NCI-H1417 treated with DMSO at 0.1 percent for 48 hours (cell line): ENCODE data around the gene MAGI1.
"Not testable (repeated sequence)": the region's sequence is repeated elsewhere in the genome, so short reads cannot be mapped to it uniquely, and the experiment has no call there.

Experiments used
- DNase-seq: peaks from one replicate; lab custom pipeline; 2025; lab: John Stamatoyannopoulos, UW

Gene MAGI1

DNA sequence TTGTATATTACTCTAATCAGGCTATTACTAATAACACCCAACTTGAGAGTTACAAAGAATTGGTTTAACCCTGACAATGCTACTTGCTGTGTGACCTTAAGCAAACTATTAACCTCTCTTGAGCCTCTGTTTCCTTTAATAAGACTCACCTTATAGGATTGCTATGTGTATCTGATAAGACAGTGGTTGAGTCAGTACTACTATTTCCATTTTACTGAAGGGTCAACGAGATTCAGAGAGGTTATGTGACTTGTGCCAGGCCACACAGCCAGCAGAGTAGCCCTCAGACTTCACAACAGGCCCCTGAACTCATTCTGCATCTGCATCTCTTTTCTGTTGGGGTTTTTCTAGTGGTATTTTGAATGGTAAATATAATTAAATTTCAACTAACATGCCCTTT lies 420.1 kb downstream of the MAGI1 start:
- no peak for DNase-seq

DNA sequence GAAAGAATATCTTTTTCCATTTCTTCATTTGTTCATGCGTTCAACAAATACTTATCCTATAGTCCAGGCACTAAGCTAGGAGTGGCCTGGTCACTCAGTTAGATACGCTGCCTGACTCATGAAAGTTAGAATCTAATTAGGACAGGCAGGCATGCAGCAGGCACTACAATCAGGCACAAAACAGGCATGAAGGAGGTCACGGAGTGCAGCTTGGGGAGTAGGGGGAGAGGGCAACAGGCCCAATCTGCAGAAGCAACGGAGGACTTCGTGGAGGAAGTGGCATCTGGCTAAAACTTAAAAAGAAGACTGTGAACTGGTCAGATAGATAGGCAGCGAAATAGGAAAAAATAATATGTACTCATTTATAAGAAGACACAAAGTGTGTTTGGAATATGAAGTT lies 420.9 kb downstream of the MAGI1 start:
- no peak for DNase-seq

DNA sequence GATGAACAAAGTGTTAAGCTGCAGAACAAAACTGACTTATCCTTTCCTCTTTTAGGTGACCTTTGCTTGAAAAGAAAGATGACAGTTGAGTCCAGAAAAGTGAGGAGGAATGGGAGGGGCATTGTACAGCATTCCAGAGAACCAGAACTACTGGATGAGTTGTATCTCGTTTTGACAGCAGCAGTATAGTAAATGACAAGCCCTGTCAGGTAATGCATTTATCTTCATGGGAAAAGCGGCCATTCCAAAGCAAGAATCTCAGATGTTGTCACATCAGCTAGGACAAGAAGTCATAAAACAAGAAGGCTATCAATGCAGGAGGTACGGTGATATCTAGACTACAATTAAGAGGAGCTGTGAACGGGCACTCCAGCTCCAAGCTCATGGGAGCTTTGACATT lies 421.5 kb downstream of the MAGI1 start:
- no peak for DNase-seq

DNA sequence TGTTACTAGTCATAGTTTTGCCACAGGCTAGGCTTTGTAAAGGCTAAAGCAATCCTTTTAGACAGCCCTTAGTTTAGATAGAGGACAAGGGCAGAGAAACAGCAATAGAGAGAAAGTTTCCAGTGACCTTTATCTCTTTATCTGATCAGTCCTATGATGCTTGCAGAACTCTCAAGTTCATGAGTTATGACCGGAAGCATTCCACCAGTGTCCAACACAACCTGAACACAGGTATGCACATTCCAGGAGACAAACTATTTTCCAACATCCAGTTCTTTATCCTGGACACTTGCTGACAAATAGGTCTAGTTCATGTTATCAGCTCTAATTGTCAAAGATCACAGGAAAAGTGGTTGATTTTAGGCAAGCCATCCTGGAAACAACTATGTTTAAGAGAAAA lies 422.2 kb downstream of the MAGI1 start:
- DNase-seq = no peak

DNA sequence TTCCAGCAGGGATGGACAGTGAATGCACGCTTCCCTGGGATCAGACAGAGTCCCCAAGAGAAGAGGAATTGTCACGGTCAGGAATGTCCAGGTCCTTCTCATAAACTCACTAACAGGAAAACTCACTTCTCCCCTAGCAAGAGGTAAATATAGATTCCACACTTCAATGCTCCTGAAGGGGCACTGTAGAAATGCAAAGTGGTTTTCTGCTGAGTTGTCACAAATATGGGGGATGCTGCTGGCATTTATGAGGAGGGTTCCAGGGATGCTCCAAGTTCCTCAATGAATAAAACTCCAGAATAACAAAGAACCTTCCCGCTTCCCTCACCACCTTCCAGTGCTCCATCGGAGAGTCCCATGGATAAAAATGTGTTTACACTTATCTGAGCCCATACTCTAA lies 423.4 kb downstream of the MAGI1 start:
- DNase-seq = no peak

DNA sequence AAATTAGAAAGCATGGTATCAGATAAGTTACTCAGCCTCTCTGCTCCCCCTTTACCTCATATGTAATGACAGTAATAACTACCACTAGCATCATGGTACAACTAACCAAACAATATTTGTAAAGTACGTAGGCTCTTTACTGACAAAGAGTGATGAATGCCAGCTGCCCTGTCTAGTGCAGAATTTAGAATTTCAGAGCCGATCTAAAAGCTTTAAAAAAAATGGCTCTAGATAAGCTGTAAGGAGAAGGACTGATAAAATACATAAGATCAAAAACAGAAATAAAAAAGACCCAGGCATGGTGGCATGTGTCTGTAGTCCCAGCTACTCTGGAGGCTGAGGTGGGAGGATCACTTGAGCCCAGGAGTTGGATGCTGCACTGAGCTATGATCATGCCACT lies 424.1 kb downstream of the MAGI1 start:
- no peak for DNase-seq

DNA sequence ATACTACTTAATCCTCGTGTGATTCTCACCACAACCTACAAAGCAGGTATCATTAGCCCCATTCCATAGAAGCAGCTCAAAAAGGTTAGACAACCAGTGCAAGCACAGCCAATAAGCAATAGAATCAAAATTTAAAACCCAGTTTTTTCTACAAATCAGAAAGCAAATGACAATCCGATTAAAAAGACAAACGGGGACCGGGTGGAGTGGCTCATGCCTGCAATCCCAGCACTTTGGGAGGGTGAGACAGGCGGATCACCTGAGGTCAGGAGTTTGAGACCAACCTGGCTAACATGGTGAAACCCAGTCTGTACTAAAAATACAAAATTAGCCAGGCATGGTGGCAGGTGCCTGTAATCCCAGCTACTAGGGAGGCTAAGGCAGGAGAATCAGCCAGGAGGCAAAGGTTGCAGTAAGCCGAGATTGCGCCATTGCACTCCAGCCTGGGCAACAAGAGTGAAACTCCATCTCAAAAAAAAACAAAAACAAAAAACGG lies 430.7 kb downstream of the MAGI1 start:
- not testable (repeated sequence) for DNase-seq

DNA sequence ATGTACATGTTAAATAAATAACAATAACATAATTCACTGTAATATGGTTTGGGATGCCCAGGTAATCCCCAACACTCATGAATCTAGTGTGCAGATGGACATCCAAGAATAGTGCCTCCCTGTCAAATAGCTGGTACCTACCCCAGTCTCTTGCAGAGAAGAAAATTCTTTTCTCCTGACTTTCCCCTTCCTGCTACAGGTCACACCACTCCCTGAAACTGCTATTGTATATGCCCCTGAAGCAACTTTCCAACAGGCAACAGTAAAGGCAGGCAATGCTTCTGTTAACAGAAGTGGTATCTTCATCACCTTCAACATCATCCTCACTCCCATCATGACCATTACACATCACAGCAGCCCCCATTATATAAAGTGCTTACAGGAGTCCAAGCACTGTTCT lies 431.6 kb downstream of the MAGI1 start:
- DNase-seq = no peak

DNA sequence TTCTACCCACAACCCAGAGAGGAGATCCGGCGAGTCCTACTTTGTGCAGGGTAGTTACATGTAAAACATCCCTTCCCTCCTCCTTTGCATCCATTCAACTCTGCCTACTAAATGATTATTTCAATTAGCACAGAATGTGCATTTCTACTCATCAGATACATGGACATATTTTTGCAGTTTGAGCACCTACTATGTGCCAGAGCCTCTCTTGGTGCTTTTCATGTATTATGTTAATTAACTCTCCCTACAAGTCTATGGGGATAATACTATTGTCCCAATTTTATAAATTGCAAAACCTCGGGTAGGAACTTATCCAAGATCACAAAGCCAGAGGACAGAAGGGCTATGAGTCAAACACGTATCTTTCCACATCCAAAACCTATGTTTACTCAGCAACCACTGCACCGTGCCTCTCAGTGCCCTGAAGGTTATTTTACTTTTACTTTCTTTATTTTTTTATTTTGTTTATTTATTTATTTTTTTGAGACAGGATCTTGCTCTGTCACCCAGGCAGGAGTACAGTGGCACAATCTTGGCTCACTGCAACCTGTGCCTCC lies 432.8 kb downstream of the MAGI1 start:
- no peak for DNase-seq

DNA sequence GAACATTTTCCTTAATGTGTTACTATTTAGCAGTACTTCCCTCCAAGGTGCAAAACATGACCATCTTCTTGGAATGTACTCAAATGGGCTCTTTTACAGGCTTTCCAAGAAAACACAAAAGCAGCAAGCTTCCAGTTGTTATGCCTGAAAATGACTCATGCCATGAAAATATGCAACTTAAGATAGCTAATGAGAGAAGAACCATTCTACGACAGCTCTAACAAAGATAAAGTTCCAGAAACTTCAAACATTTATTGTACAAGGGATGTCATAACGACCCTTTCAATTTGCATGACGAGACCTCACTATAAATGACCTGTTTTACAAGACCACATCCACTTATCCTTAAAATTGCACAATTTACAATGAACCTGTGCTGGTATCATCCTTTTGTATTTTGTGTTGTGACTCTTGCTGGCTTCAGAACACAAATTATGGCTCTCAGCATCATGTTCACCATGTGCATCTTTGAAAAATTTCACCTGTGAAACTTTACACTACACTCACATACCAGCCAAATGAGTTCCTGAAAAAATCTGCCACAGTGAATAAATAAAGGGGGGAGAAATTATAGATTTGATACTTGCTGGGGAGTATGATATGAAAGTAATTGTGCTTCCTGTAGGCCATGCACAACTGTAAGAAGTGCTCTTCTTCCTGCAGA lies 433.7 kb downstream of the MAGI1 start:
- no peak for DNase-seq

DNA sequence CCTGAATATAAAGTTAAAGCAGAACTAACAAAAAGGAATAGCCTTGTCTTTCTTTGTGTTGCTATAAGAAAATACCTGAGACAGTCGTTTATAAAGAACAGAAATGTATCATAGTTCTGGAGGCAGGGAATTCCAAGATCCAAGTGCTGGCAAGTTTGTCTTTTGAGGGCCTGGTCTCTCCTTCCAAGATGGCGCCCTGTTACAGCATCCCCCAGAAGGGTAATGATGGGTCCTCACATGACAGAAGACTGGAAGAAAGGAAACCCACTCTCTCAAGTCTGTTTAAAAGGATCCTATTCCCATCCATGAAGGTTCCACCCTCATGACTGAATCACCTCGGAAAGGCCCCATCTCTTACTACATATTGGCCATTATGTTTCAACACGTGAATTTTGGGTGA lies 435.1 kb downstream of the MAGI1 start:
- DNase-seq = no peak

DNA sequence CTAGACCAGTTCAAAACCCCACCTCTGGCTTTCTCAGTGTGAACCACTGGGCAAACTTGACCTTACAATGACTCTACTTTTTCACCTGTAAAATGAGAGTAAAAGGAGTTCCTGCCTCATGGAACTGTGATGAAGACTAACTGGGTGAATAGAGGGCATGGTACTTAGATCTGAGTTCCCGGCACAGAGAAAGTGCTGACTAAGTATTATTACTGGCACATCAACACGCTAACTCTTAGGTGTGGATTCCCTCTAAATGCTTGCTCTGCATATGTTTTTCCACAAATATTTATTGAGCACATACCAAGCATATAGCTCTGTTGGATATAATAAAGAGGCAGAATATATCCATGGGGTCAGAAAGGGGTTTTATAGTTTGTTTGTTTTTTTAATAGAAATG lies 437.8 kb downstream of the MAGI1 start:
- no peak for DNase-seq

DNA sequence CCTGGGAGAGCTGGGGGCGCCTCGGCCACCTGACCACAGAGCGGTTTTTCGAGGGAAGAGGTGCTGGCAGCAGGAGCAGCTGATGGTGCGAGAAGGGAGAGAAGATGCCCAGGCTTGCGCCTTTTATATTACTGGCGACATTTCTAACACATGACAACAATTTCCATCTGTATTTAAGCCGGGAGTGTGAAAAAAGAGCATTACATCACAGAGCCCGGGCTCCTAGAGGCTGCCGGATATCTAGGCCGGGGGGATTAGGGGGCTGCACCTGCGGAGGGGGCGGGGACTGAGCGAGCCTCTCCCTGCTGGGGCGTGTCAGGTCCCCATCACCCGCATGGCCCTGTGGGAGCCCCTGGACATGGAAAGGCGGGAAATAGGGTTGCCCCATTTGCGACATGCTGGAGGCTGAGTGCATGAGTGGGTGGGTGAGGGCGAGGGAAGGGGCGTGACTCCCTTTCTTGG lies 440.7 kb downstream of the MAGI1 start:
- no peak for DNase-seq

DNA sequence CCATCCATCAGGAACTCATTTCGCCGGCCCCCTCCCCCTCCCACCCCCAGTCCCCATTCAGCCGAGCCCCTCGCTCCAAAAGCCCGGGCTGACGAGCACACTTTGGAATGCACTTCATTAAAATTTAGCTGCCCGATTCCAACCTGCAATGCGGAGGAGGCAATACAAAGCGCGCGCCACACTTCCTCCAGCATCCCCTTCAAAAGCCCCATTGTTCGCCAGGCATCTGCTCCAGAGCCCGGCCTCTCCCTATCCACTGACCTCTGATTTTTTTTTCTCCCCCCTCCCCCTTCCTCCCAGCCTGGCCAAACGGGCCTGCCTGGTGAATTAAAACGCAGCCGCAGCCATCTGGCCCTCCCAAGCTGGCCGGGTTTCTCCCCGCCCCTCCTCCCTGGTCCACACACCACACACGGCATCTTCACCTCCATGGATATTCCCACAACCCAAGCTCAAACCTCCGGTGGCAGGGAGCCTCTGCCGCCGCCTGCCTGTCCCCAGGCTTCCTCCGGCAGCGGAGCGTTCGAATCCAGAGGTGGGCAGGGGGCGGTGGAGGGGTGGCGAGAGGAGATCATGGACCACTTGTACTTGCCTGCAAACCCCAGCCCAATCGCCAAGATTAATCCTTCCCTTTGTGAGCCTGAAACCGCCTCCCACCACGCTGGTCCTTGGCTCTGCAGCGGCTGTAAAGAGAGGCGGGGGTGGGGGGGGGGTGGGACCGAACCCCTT lies 441.3 kb downstream of the MAGI1 start:
- no peak for DNase-seq

DNA sequence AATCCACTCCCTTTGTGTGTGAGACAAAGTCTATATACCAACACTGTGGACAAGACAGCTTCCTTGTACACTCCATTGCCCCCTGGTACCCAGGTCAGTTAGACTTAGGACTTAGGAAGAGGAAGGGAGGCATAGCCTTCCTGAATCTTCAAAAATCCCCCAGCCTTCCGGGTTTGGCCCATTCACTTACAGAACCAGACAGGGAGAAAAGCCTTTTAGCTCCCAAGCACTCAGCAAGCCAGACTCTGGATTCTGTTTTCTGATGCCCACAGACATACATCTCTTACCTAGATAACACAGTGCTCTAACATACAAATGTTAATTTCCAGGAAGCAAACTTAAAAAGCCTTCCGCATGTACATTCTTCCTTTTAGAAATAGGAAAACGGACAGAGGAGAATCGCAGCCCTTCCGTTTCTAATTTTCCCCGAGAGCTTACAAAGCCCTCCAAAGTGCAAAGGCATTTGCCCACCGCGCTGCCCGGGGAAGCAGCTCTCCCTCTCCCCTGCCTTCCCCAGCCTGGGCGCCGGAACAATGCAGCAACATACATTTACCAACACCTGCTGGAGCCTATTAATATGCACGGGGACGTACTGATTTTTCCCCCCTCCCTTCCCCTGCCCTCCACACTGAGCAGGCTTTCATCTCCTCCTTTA lies 442.0 kb downstream of the MAGI1 start:
- DNase-seq = no peak

DNA sequence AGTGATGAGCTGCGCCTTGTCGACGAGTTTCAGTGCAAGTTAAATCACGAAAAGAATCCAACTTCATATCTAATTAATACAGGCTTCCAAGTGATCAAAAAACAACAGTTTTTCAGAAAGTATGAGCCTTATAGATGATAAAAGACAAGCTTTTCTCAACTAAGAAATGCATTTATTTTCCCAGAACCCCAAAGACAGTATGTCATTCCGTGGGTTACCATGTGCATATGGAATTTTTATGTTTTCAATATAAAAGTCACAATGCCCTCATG lies 442.8 kb downstream of the MAGI1 start:
- no peak for DNase-seq

DNA sequence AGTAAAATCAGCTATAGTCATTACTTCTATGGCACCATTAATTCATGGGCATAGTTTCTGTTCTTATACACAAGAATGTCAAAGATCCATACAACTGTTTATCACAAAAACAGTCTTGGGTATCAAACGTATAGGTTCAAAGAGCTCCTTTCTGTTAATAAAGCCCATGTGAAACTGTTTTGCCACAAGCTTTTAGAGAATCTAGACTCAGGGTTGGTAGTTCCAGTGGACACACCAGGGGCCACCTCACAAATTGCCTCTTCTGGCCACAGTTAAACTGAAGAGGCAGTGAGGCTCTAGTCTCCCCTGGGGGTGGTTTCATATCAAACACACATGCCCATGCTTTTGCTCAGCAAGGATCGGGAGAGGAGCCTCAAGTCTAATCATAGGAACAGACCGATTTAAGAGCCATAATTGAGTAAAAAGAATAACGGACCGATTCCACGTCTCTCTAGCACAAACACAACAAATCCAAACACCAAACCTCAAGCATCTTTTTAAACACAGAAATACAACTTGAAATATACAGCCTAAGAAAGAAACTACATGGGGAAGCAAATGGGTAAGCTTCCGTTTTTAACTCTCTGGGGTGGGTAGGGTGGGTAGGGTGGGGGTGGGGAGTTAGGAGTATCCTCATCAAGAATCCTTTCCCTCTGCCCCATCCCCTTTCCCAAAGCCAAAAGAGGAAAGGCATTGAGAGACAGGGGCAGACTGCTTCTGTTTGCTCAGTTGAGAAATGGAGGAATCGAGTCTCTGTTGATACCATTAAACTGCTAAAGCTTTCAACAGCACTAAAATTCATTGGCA lies 443.3 kb downstream of the MAGI1 start:
- no peak for DNase-seq

DNA sequence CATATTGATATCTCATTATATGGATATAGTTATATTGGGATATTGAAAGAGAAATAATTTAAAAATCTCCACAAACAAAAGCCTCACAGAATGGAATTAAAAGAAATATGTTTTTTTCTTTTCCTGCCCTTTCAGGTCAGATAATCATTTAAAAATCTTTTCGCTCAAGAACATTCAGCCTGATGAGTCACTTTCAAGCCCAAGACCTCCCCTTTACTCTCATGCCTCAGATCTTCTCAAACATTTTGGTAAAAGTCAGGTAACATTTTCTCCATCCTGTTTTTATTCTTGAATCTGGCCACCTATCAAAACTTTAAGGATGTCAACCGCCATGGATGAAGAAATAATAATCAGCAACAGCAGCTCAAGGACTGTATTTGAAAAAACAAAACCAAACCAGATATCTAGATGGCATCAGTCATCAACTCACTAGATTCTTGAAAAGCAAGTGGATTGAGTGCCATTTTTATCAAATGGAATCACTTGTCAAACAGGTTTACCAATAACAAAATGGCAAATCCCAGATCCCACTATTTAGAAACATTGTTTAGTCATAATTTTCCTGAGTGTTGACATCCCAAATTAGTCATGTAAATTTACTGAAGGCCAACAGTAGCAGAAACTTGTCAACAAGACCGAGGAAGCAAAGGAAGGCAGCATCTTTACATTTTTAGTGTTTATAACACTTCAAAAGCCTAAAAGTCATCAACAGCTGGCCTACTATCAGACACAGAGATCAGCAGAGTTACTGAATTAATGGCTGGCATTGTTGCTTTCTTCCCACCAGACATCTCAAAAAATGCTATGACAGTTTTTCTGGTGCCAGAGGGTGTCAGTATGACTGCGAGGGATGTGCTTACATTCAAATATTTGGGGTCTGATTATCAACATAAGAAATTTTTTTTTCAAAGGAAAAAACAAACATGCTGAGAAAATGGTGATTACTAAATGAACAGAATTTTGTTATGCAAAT lies 444.7 kb downstream of the MAGI1 start:
- no peak for DNase-seq

DNA sequence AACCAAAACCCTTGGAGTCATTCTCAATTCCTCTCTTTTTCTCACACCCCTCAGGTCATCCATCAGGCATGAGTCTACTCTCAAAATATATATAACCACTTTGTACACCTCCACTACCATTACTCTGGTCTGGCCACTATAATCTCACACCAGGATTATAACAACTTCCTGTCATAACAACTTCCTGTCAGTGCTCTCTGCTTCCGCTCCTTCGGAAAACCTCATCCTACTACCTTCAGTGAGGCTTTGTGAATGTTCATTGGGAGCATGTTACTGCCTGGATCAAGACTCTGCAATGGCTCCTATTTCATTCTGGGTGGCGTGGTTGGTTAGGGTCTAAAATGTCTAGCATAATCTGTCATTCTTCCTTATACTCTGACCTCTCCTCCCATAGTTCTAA lies 447.4 kb downstream of the MAGI1 start:
- no peak for DNase-seq

DNA sequence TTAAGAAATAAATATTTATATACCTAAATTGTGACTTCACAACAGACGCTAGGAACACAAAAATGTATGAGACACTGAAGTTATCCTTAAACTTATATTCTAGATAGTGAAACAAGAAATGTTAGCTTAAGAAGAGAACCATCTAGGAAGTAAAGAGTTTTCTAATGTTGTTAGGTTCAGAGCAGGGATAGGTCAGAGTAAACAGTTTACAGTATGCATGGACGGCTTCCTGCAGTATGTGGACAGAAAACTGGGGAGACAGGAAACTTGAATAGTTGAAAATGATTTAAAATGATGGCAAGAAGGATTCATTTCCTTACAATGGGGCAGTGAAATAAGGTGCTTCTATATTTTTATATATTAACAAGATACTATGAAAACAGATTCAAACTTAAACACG lies 449.8 kb downstream of the MAGI1 start:
- no peak for DNase-seq
